ENCODE measurements around the gene SMIM17. TPM values are rescaled to one million over a fixed set of nuclear protein-coding genes. Genes with fewer than 3 reads are reported as not detected.

The SMIM17 gene
- 0.10 TPM in 1 of 2 replicates, not detected in the other for total RNA-seq (2014; rRNA removed; shearing (Covaris generic))

DNA sequence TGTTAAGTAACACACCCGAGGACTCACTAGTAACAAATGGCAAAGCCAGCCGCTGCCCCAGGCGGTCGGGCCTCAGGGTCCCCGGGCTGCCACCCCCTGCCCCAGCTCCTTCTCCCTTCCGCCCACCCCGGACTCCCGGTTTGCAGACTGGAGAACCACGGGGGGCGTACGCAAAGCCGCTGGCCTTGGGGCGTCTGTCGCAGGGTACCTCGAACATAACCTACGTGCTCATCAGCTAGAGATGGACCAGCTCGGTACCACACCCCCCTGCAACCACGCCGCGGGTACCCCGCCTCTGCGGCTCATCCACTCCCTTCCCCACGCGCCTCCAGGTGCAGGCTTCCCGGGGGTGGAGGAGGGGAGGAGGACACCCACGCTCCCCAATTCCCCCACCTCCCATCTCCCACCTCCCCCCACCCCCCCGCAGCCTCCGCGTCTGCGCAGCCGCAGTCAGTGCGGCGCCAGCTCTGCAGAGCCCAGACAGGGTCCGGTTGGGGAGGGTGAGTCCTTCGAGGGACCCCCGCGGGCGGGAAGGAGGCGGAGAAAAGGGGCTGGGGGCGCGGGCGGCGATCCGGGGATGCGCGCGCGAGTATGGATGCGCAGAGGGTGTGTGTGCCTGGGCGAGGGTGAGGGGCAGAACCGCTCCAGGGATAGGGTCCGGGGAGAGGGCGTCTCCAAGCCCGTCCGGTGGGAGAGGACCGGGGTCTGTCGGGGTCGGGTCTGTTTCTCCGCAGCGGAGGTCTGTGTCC is at the start of gene SMIM17:
SMIM17 (plus strand) TSS at position 449 of the 749 bp plus-strand sequence. CDS start 2,509 bp downstream, outside the sequence.
- DNase-seq (ENCODE audit: low spot score): no peak
- in situ Hi-C loops (cut with HindIII; ENCODE audit: low sequenced_read_pairs): no loop called here

DNA sequence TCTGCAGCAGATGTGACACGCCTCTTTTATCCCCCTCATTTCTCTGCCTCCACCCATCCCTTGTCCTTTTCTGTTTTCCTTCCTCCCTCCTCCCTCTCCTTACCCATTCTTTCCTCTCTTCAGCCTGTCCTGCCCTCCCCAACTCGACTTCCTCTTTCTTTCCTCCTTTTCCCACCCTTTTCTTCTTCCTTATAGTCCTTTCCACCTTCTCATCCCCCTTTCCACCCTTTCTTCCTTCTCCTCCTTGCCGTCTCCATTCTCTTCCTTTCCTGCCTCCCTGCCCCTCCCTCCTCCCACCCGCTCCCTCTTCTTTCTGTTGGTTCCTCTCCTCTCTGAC is 48.5 kb upstream of the SMIM17 start:
- DNase-seq (ENCODE audit: low spot score): no peak
- in situ Hi-C loops (cut with HindIII; ENCODE audit: low sequenced_read_pairs): no loop called here

- in situ Hi-C loops (cut with HindIII; ENCODE audit: low sequenced_read_pairs): no loop called here
- DNase-seq (ENCODE audit: low spot score): peak; percentile 87
These were observed 48.0 kb upstream of the SMIM17 start, which contains the start of gene ZNF71 for GRCh38 chr19:56594783-56595547. TSS of gene ZNF71 (plus strand) at chr19:56595302. CDS start at chr19:56601559, 6,257 bp downstream.

DNA sequence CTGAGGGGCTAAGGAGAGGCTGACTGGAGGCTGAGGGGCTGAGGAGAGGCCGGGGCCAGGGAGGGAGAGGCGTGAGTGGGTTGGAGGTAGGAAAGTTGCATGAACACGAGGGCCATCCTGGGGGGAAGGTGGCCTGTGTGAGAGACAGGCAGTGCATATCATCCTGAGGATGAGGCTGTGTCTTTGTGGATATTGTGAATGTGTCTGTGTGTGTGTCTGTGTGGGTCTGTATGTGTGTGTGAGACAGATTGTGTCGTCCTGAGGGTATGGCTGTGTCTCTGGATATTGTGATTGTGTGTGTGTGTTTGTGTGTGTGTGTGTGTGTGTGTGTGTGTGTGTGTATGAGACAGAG is 47.4 kb upstream of the SMIM17 start:
- in situ Hi-C loops (cut with HindIII; ENCODE audit: low sequenced_read_pairs): no loop called here
- no peak for DNase-seq (ENCODE audit: low spot score)

DNA sequence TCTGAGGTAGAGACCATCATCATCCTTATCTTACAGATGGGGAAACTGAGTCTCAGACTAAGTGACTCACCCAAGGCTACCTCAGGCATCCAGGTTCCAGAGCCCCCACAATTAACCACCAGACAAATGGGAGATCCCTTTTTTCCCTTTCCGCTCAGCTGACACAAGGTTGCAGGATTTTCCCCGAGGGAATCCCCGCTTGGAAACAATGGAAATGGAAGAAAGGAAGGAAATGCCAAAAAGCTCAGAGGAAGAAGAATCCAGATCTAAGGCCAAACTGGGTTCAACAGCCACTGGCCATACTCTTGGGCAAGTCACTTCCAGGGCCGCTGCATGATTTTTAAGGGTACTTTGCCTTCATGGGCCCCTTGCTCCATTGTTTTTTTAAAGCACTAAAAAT is 46.3 kb upstream of the SMIM17 start:
- in situ Hi-C loops (cut with HindIII; ENCODE audit: low sequenced_read_pairs): no loop called here
- no peak for DNase-seq (ENCODE audit: low spot score)

DNA sequence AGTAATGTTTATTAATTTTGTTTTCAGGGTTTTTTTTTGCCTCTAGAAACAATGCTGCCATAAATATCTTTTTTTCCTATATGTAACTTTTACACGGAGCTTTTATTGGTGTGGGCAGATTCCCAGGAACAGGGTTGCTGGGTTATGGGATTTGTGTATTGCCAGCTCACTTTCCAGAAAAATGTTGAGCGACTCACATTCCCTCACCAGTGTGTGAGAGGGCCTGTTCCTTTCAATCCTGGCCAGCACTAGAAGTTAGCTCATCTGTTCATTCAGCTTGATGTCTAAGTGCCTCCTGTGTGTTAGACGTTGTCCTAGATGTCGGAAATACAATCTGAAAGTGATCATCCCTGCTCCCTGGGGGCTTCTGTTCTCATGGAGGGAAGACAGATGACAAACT is 45.3 kb upstream of the SMIM17 start:
- DNase-seq (ENCODE audit: low spot score): peak; percentile 8
- in situ Hi-C loops (cut with HindIII; ENCODE audit: low sequenced_read_pairs): no loop called here

GRCh38 chr19:56601375-56601774 is 41.6 kb upstream of the SMIM17 start:
- DNase-seq (ENCODE audit: low spot score): no peak
- in situ Hi-C loops (cut with HindIII; ENCODE audit: low sequenced_read_pairs): no loop called here

DNA sequence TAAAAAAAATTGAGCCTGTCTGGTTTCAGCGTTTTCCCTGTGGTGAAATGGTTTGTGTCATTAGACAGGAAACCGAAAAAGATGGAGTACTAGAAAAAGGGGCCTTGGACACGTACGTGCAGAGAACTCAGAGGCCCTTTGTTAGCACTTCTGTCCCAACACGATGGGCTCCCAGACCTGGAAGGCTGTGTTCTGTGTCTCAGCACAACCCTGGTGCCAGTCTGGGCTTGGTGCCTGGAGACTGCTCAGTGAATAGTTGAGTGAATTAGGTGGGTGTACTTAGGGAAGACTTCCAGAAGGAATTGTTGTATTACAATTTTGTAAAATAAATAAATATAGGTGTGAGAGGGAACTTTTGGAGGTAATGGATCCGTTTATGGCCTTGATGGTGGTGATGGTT is 39.1 kb upstream of the SMIM17 start:
- no peak for DNase-seq (ENCODE audit: low spot score)
- in situ Hi-C loops (cut with HindIII; ENCODE audit: low sequenced_read_pairs): no loop called here

DNA sequence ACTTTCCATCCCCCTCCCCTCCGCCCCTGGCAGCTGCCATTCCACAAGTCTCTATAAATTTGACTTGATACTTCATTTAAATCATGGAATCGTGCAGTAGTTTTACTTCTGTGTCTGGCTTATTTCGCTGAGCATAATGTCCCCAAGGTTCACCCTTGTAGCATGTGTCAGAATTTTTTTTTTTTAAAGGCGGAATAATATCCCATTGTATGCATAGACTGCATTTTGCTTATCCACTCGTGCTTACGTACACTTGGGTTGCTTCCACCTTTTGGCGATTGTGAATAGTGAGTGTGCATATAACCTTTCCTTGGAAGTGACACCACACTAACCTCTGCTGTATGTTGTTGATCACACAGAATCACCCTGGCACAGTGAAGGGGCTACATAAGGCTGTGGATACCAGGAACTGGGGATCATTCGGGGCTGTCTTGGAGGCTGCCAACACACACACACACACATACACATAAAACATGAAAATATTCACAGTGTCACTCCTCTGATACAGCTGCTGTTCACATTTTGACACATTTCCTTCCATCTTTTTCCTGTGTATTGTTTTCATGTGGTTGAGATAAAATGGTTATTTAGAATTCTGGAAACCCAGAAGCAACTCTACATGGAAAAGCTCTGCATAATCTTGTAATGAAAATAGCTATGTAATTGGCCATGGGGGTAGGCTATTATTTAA is 34.5 kb upstream of the SMIM17 start:
- no peak for DNase-seq (ENCODE audit: low spot score)
- in situ Hi-C loops (cut with HindIII; ENCODE audit: low sequenced_read_pairs): no loop called here

DNA sequence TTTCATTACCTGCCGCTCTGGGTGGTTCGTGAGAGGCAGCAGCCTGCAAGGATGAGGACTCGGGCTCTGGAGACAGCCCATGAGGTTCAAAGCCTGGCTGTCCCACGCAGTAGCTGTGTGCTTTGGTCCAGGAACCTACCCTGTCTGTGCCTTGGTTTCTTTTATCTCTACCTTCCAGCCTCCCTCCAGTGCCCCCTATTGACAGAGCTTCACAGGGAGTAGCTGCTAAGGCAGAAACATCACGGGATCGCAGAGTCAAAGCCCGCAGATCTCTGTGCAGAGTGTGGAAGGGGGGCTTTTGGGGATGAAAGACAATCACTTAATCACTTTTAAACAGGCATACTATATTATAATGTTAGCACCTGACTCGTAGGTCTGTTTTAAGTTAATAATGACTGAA is 31.7 kb upstream of the SMIM17 start:
- in situ Hi-C loops (cut with HindIII; ENCODE audit: low sequenced_read_pairs): no loop called here
- DNase-seq (ENCODE audit: low spot score): no peak

- DNase-seq (ENCODE audit: low spot score): no peak
- in situ Hi-C loops (cut with HindIII; ENCODE audit: low sequenced_read_pairs): no loop called here
These were observed 30.2 kb upstream of the SMIM17 start for GRCh38 chr19:56612737-56613136.

DNA sequence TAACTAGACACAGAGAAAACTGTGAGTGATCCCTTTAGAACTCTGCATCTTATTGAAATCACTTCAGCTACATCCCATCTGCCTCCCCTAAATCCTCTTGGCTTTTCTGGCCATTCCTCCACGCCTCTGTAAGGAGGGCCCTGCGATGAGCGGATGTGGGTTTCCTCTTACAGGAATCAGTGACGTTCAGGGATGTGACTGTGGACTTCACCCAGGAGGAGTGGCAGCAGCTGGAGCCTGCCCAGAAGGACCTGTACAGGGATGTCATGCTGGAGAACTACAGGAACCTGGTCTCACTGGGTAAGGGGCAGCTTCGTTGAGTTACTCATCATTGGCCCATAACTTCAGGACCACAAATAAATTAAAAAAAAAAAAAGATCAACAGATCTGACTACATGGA is 29.3 kb upstream of the SMIM17 start:
- in situ Hi-C loops (cut with HindIII; ENCODE audit: low sequenced_read_pairs): no loop called here
- no peak for DNase-seq (ENCODE audit: low spot score)

DNA sequence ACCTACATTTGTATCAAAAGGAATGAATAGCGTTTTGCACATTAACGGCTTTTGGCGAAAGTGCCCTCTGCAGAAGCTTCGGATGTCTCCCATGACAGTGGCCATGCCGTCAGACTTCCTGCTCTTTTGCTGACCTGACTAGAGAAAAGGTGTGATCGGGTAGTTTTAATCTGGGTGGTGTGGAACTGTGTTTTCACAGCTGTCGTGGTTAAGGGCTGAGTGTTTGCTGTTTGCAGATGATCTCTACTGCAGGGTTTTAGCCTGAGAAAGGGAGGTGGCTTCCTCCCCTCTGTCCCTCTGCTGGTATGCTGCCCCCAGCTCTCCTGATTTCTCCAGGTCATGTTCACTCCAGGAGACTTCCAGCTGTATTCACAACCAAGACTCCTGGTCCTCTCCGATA is 25.4 kb upstream of the SMIM17 start:
- no peak for DNase-seq (ENCODE audit: low spot score)
- in situ Hi-C loops (cut with HindIII; ENCODE audit: low sequenced_read_pairs): no loop called here

GRCh38 chr19:56619121-56619520 is 23.8 kb upstream of the SMIM17 start:
- DNase-seq (ENCODE audit: low spot score): no peak
- in situ Hi-C loops (cut with HindIII; ENCODE audit: low sequenced_read_pairs): no loop called here

DNA sequence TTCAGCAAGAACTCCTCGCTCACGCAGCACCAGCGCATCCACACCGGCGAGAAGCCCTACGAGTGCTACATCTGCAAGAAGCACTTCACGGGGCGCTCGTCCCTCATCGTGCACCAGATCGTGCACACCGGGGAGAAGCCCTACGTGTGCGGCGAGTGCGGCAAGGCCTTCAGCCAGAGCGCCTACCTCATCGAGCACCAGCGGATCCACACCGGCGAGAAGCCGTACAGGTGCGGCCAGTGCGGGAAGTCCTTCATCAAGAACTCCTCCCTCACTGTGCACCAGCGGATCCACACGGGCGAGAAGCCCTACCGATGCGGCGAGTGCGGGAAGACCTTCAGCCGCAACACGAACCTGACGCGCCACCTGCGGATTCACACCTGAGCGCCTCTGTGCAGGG is 20.6 kb upstream of the SMIM17 start:
- no peak for DNase-seq (ENCODE audit: low spot score)
- in situ Hi-C loops (cut with HindIII; ENCODE audit: low sequenced_read_pairs): no loop called here

GRCh38 chr19:56623006-56623405 is 20.0 kb upstream of the SMIM17 start:
- in situ Hi-C loops (cut with HindIII; ENCODE audit: low sequenced_read_pairs): no loop called here
- DNase-seq (ENCODE audit: low spot score): no peak

GRCh38 chr19:56625708-56626107 is 17.3 kb upstream of the SMIM17 start:
- in situ Hi-C loops (cut with HindIII; ENCODE audit: low sequenced_read_pairs): no loop called here
- DNase-seq (ENCODE audit: low spot score): no peak

GRCh38 chr19:56633021-56633420 is 9.9 kb upstream of the SMIM17 start:
- in situ Hi-C loops (cut with HindIII; ENCODE audit: low sequenced_read_pairs): no loop called here
- no peak for DNase-seq (ENCODE audit: low spot score)

- DNase-seq (ENCODE audit: low spot score): peak; percentile 17
- in situ Hi-C loops (cut with HindIII; ENCODE audit: low sequenced_read_pairs): no loop called here
These were observed 4.9 kb upstream of the SMIM17 start for GRCh38 chr19:56637976-56638555.

- in situ Hi-C loops (cut with HindIII; ENCODE audit: low sequenced_read_pairs): no loop called here
These were observed 3.7 kb upstream of the SMIM17 start for GRCh38 chr19:56639217-56639616.

More at GRCh38 chr19:56639217-56639616, 3.7 kb upstream of the SMIM17 start:
- no peak for DNase-seq (ENCODE audit: low spot score)
